Measurements from ENCODE around the gene BUD13. TPM values are rescaled to one million over a fixed set of nuclear protein-coding genes. Genes with fewer than 3 reads are reported as not detected.

BUD13 gene
- total and polyA plus RNA-seq, 10 of the 15 experiments (the other 5 are each of a cell fraction or from before 2014, with no cell fraction given): 10.9 to 36.5 (median 24.7) TPM

GRCh38 chr11:116714902-116715301, 57.9 kb downstream of the BUD13 start:
- no TSS peak for BruUV-seq (replicated peaks)
- ChIA-PET SMC1A (ENCODE audit: uncharacterized antibody, unreplicated experiment) (no interaction called here), RAD21 (ENCODE audit: unreplicated experiment) (no interaction called here), CTCF (interaction anchor here (0.7 to 3.0 kb wide), 4 partner anchors 13 to 23 kb away, joined by 3 to 14 read pairs (median 4); no protein-coding TSS in a partner anchor), POLR2A (no interaction called here)
- H3K36me3 ChIP-seq (ENCODE audit: control insufficient read depth in 2 of 2, insufficient read depth in 2 of 2, low read length in 1 of 2): no peaks in the 10 kb centered on the region
- no peaks in the 10 kb centered on the region for H4K20me1 ChIP-seq (ENCODE audit: control insufficient read depth, insufficient read depth)
- intact Hi-C loops (cut with micrococcal nuclease; ENCODE audit: unreplicated experiment): no loop called here
- H3K4me3 ChIP-seq: no peak overlapping the region
- no peak for TF ChIP-seq BCLAF1 (IDR thresholded peaks at IDR 0.05)
- TF ChIP-seq FOXK2 (IDR thresholded peaks at IDR 0.05): no peak
- ATAC-seq (no peak), DNase-seq (ENCODE audit: low read depth, low spot score) (no peak), FAIRE-seq (no peak)
- H3K4me2 ChIP-seq (ENCODE audit: control insufficient read depth, insufficient read depth): no peak overlapping the region
- H2AFZ ChIP-seq (ENCODE audit: control insufficient read depth, low read depth, low read length): no peak overlapping the region
- no peak overlapping the region for H3K27ac ChIP-seq (ENCODE audit: control insufficient read depth, insufficient read depth)
- H3K9ac ChIP-seq (ENCODE audit: control insufficient read depth, insufficient read depth, low read length): no peak overlapping the region
- H3K27me3 ChIP-seq (replicated peaks in 1 of 2; ENCODE audit: control insufficient read depth in 2 of 2, insufficient read depth in 2 of 2, low read length in 1 of 2): peaks cover 0 to under 1% of the 10 kb centered on the region in 2 experiments; a peak in 3 of 4 replicates
- H3K4me1 ChIP-seq (ENCODE audit: control insufficient read depth, insufficient read depth, low read length): no peaks in the 10 kb centered on the region
- no peaks in the 10 kb centered on the region for H3K79me2 ChIP-seq (ENCODE audit: control insufficient read depth, insufficient read depth, low read length)
- H3K9me3 ChIP-seq (replicated peaks; ENCODE audit: control insufficient read depth, insufficient read depth, low read length): no peaks in the 10 kb centered on the region
- in situ Hi-C loops (cut with MboI): no loop called here
- WGBS (ENCODE audit: insufficient coverage, insufficient replicate concordance, low lambda C conversion rate, missing lambda C conversion rate): 34% methylated on average over 9 of the region's 9 CpGs

GRCh38 chr11:116712428-116712827, 60.4 kb downstream of the BUD13 start:
- intact Hi-C loops (cut with micrococcal nuclease; ENCODE audit: unreplicated experiment) (no loop called here), in situ Hi-C loops (cut with MboI) (no loop called here)
- 50% methylated on average over 4 of the region's 4 CpGs for WGBS (ENCODE audit: insufficient coverage, insufficient replicate concordance, low lambda C conversion rate, missing lambda C conversion rate)
- Histone ChIP-seq H3K36me3 (ENCODE audit: control insufficient read depth in 2 of 2, insufficient read depth in 2 of 2, low read length in 1 of 2) (no peaks in the 10 kb centered on the region), H3K4me3 (no peak overlapping the region), H3K4me1 (ENCODE audit: control insufficient read depth, insufficient read depth, low read length) (no peaks in the 10 kb centered on the region), H3K27ac (ENCODE audit: control insufficient read depth, insufficient read depth) (no peak overlapping the region), H3K9ac (ENCODE audit: control insufficient read depth, insufficient read depth, low read length) (no peak overlapping the region), H4K20me1 (ENCODE audit: control insufficient read depth, insufficient read depth) (no peaks in the 10 kb centered on the region), H3K27me3 (replicated peaks in 1 of 2; ENCODE audit: control insufficient read depth in 2 of 2, insufficient read depth in 2 of 2, low read length in 1 of 2) (no peaks in the 10 kb centered on the region; a peak in 2 of 4 replicates), H3K4me2 (ENCODE audit: control insufficient read depth, insufficient read depth) (no peak overlapping the region), H2AFZ (ENCODE audit: control insufficient read depth, low read depth, low read length) (no peak overlapping the region), H3K79me2 (ENCODE audit: control insufficient read depth, insufficient read depth, low read length) (no peaks in the 10 kb centered on the region), H3K9me3 (replicated peaks; ENCODE audit: control insufficient read depth, insufficient read depth, low read length) (no peaks in the 10 kb centered on the region)
- POLR2A ChIA-PET: no interaction called here
- CTCF ChIA-PET: interaction anchor here (1.0 kb wide), 1 partner anchor 20 kb away, joined by 3 read pairs; no protein-coding TSS in a partner anchor
- no peak for FAIRE-seq
- SMC1A ChIA-PET (ENCODE audit: uncharacterized antibody, unreplicated experiment): interaction anchor here (0.7 kb wide), 1 partner anchor 1243 kb away, joined by 3 read pairs; no protein-coding TSS in a partner anchor
- RAD21 ChIA-PET (ENCODE audit: unreplicated experiment): no interaction called here
- no TSS peak for BruUV-seq (replicated peaks)
- no peak for ATAC-seq
- no peak for DNase-seq (ENCODE audit: low read depth, low spot score)
- no peak for TF ChIP-seq SPI1 (IDR thresholded peaks at IDR 0.05; ENCODE audit: borderline replicate concordance, insufficient read depth, low read depth, low read length)
- TF ChIP-seq RBBP5 (conservative IDR thresholded peaks at IDR 0.05): no peak
- TF ChIP-seq ZNF592 (IDR thresholded peaks at IDR 0.05): no peak
- TF ChIP-seq IRF4 (IDR thresholded peaks at IDR 0.05; ENCODE audit: low read depth, low read length): no peak
- no peak for TF ChIP-seq MEF2B (IDR thresholded peaks at IDR 0.05; ENCODE audit: partially characterized antibody, poor library complexity, severe bottlenecking)
- no peak for TF ChIP-seq SRF (IDR thresholded peaks at IDR 0.05; ENCODE audit: low read depth in 2 of 2, low read length in 2 of 2)
- no peak for TF ChIP-seq FOXK2 (IDR thresholded peaks at IDR 0.05)
- no peak for TF ChIP-seq PAX5 (IDR thresholded peaks at IDR 0.05; ENCODE audit: borderline replicate concordance, low read depth, low read length)
